ENCODE results near the gene RTTN. TPM values are rescaled to one million over a fixed set of nuclear protein-coding genes. Genes with fewer than 3 reads are reported as not detected.

RTTN gene
- total RNA-seq, 2 experiments from 2014 or later: 19.8 to 29.7 TPM

DNA sequence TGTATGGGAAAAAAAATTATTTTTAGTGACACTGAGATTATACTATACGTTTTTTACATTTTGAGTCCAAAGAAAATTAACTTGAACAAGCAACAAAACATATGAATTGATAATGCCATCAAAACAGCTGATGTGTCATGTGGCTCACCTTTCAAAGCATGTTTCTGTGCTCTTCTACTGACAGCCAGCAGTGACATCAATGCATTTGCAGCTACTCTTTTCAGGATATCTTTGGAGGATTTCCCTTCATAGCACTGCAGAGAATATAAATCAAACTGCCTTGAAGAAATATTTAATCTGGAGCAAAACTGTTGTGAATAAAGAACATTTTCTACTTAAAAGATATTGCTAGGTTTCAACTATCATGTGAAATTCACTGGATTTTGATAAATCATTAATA lies 174.8 kb downstream of the RTTN start:
- H4K20me1 ChIP-seq (ENCODE audit: insufficient read depth, low read length): no peaks in the 10 kb centered on the region
- no peak overlapping the region for H3K4me3 ChIP-seq (ENCODE audit: low read depth, low read length, poor library complexity, severe bottlenecking)
- no peak overlapping the region for H3K27ac ChIP-seq (ENCODE audit: low read depth, low read length, poor library complexity, severe bottlenecking)
- H3K9me2 ChIP-seq (ENCODE audit: insufficient read depth, low read length): no peaks in the 10 kb centered on the region
- ChIA-PET CTCF (ENCODE audit: unreplicated experiment) (no interaction called here), POLR2A (no interaction called here)
- no peaks in the 10 kb centered on the region for H3K9me3 ChIP-seq (ENCODE audit: low read length)
- H3K4me1 ChIP-seq (ENCODE audit: insufficient read depth, low read length, poor library complexity, severe bottlenecking): peaks cover 9% of the 10 kb centered on the region
- no peaks in the 10 kb centered on the region for H3K79me2 ChIP-seq (ENCODE audit: insufficient read depth, low read depth, low read length)
- peaks cover 9% of the 10 kb centered on the region for H3K36me3 ChIP-seq (ENCODE audit: insufficient read depth, low read length)
- no peak for DNase-seq (ENCODE audit: low spot score)
- TF ChIP-seq, protein P1, sequence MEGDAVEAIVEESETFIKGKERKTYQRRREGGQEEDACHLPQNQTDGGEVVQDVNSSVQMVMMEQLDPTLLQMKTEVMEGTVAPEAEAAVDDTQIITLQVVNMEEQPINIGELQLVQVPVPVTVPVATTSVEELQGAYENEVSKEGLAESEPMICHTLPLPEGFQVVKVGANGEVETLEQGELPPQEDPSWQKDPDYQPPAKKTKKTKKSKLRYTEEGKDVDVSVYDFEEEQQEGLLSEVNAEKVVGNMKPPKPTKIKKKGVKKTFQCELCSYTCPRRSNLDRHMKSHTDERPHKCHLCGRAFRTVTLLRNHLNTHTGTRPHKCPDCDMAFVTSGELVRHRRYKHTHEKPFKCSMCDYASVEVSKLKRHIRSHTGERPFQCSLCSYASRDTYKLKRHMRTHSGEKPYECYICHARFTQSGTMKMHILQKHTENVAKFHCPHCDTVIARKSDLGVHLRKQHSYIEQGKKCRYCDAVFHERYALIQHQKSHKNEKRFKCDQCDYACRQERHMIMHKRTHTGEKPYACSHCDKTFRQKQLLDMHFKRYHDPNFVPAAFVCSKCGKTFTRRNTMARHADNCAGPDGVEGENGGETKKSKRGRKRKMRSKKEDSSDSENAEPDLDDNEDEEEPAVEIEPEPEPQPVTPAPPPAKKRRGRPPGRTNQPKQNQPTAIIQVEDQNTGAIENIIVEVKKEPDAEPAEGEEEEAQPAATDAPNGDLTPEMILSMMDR (conservative IDR thresholded peaks at IDR 0.05; ENCODE audit: low read length): no peak
- TF ChIP-seq EZH2phosphoT487 (IDR thresholded peaks at IDR 0.05; ENCODE audit: borderline replicate concordance, low read depth, low read length): no peak
- BruUV-seq (replicated peaks): no TSS peak
- intact Hi-C loops (cut with micrococcal nuclease; ENCODE audit: unreplicated experiment): no loop called here
- no peak overlapping the region for H2AFZ ChIP-seq (ENCODE audit: low read length)
- no peak overlapping the region for H3K4me2 ChIP-seq (ENCODE audit: low read length)

DNA sequence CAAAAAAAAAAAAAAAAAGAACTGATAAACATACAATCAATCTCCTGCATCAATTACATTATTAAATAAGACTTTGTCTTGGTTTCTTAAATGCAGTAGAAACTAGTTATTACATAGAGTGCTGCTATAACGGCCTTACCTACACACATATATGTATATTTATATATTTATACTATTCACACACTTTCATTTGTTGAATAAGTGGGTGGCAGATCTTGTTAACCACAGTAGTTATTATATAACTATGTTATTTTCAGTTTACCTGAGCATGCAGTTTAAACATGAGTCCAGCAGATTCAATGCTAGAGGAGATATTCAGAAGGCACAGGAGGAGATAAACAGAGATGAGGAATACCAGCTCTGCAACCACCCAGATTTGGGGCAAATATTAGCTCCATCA lies 176.3 kb downstream of the RTTN start:
- Histone ChIP-seq H3K79me2 (ENCODE audit: insufficient read depth, low read depth, low read length) (no peaks in the 10 kb centered on the region), H3K4me3 (ENCODE audit: low read depth, low read length, poor library complexity, severe bottlenecking) (no peak overlapping the region), H4K20me1 (ENCODE audit: insufficient read depth, low read length) (no peaks in the 10 kb centered on the region), H3K4me2 (ENCODE audit: low read length) (no peak overlapping the region), H2AFZ (ENCODE audit: low read length) (no peak overlapping the region), H3K27ac (ENCODE audit: low read depth, low read length, poor library complexity, severe bottlenecking) (no peak overlapping the region), H3K9me2 (ENCODE audit: insufficient read depth, low read length) (no peaks in the 10 kb centered on the region), H3K4me1 (ENCODE audit: insufficient read depth, low read length, poor library complexity, severe bottlenecking) (peaks cover 9% of the 10 kb centered on the region), H3K9me3 (ENCODE audit: low read length) (no peaks in the 10 kb centered on the region), H3K36me3 (ENCODE audit: insufficient read depth, low read length) (peaks cover 13% of the 10 kb centered on the region)
- POLR2A ChIA-PET: no interaction called here
- BruUV-seq (replicated peaks): no TSS peak
- no peak for DNase-seq (ENCODE audit: low spot score)
- TF ChIP-seq EZH2phosphoT487 (IDR thresholded peaks at IDR 0.05; ENCODE audit: borderline replicate concordance, low read depth, low read length): no peak
- TF ChIP-seq, protein P1 (conservative IDR thresholded peaks at IDR 0.05; ENCODE audit: low read length): no peak
- CTCF ChIA-PET (ENCODE audit: unreplicated experiment): no interaction called here
- intact Hi-C loops (cut with micrococcal nuclease; ENCODE audit: unreplicated experiment): no loop called here

DNA sequence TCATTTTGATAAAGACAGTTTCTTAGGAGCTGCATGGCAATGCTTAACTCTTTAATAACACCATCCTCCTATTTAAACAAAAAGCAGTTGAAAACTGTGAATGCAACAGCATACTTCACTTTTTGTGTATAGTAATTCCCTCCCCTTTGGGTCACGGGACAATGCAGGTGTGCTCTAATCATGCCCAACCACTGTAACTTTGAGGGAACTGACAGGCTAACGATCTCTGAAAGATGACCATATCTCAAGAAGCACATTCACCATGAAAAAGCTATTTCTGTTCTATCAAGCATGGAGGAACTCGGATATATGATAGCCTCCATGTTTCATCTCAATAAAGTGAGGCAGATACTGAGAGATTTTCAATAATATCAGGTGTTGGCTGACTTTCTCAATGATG lies 176.8 kb downstream of the RTTN start:
- H3K4me1 ChIP-seq (ENCODE audit: insufficient read depth, low read length, poor library complexity, severe bottlenecking): peaks cover 9% of the 10 kb centered on the region
- POLR2A ChIA-PET: interaction anchor here (0.5 kb wide), 1 partner anchor 1639 kb away, joined by 4 read pairs; no protein-coding TSS in a partner anchor
- H3K79me2 ChIP-seq (ENCODE audit: insufficient read depth, low read depth, low read length): no peaks in the 10 kb centered on the region
- no peak overlapping the region for H2AFZ ChIP-seq (ENCODE audit: low read length)
- H3K27ac ChIP-seq (ENCODE audit: low read depth, low read length, poor library complexity, severe bottlenecking): no peak overlapping the region
- no peak overlapping the region for H3K4me2 ChIP-seq (ENCODE audit: low read length)
- CTCF ChIA-PET (ENCODE audit: unreplicated experiment): no interaction called here
- no TSS peak for BruUV-seq (replicated peaks)
- H3K36me3 ChIP-seq (ENCODE audit: insufficient read depth, low read length): peaks cover 14% of the 10 kb centered on the region
- TF ChIP-seq, protein P1 (conservative IDR thresholded peaks at IDR 0.05; ENCODE audit: low read length): no peak
- no peak for TF ChIP-seq EZH2phosphoT487 (IDR thresholded peaks at IDR 0.05; ENCODE audit: borderline replicate concordance, low read depth, low read length)
- no peak overlapping the region for H3K4me3 ChIP-seq (ENCODE audit: low read depth, low read length, poor library complexity, severe bottlenecking)
- intact Hi-C loops (cut with micrococcal nuclease; ENCODE audit: unreplicated experiment): no loop called here
- H3K9me2 ChIP-seq (ENCODE audit: insufficient read depth, low read length): no peaks in the 10 kb centered on the region
- no peaks in the 10 kb centered on the region for H3K9me3 ChIP-seq (ENCODE audit: low read length)
- peak; percentile 17 for DNase-seq (ENCODE audit: low spot score)
- H4K20me1 ChIP-seq (ENCODE audit: insufficient read depth, low read length): no peaks in the 10 kb centered on the region

Measured in OCI-LY7 (cell line).